Endodermal cell (in vitro differentiated cells): ENCODE results near the gene OR7C1. TPM values are rescaled to one million over a fixed set of nuclear protein-coding genes. Genes with fewer than 3 reads are reported as not detected.
"Not testable (repeated sequence)": the region's sequence is repeated elsewhere in the genome, so short reads cannot be mapped to it uniquely, and the experiment has no call there.

ENCODE experiments used
- DNase-seq: peaks from one replicate; pipeline ENCODE4 v3.0.0-alpha.2; 2017
- H3K27ac ChIP-seq: 2 replicates; pipeline ENCODE4 v1.5.1; 2013; ENCODE audit warnings: mild to moderate bottlenecking, low read depth, low read length, moderate library complexity
- H3K27me3 ChIP-seq: 2 replicates; pipeline ENCODE4 v1.6.1; 2013; ENCODE audit warnings: mild to moderate bottlenecking, low read length, moderate library complexity; ENCODE audit not compliant: insufficient read depth, control insufficient read depth, poor library complexity, severe bottlenecking
- H3K36me3 ChIP-seq: 2 replicates; pipeline ENCODE4 v1.7.0; 2013; ENCODE audit warnings: mild to moderate bottlenecking, low read length, moderate library complexity; ENCODE audit not compliant: control insufficient read depth, insufficient read depth
- H3K4me1 ChIP-seq: one replicate; pipeline ENCODE4 v1.7.0; 2013; ENCODE audit warnings: low read length; ENCODE audit not compliant: control insufficient read depth, insufficient read depth
- H3K4me3 ChIP-seq: 2 replicates; pipeline ENCODE4 v1.5.1; 2013; ENCODE audit warnings: mild to moderate bottlenecking, low read length, moderate library complexity
- H3K9ac ChIP-seq: 2 replicates; pipeline ENCODE4 v1.6.1; 2013; ENCODE audit warnings: mild to moderate bottlenecking, low read length, moderate library complexity; ENCODE audit not compliant: poor library complexity, severe bottlenecking; ENCODE audit errors: extremely low read depth
- H3K9me3 ChIP-seq: 2 replicates; pipeline ENCODE4 v1.6.1; 2013; ENCODE audit warnings: mild to moderate bottlenecking, low read length, moderate library complexity; ENCODE audit not compliant: control insufficient read depth
- H3K27ac Mint-ChIP-seq: 2 replicates; pipeline ENCODE4 v1.8.0; 2020; ENCODE audit warnings: mixed read lengths
- H3K27me3 Mint-ChIP-seq: 2 replicates; pipeline ENCODE4 v1.8.0; 2021; ENCODE audit warnings: mild to moderate bottlenecking, mixed read lengths; ENCODE audit not compliant: insufficient read depth
- H3K36me3 Mint-ChIP-seq: 2 replicates; pipeline ENCODE4 v1.8.0; 2020; ENCODE audit warnings: low read depth, mixed read lengths
- H3K4me1 Mint-ChIP-seq: 2 replicates; pipeline ENCODE4 v1.8.0; 2020; ENCODE audit warnings: mixed read lengths
- H3K4me3 Mint-ChIP-seq: 2 replicates; pipeline ENCODE4 v1.8.0; 2020; ENCODE audit warnings: mild to moderate bottlenecking, moderate library complexity, mixed read lengths
- H3K9me3 Mint-ChIP-seq: 2 replicates; pipeline ENCODE4 v1.8.0; 2020; ENCODE audit warnings: mild to moderate bottlenecking, mixed read lengths
- CTCF ChIP-seq: fragments of 200-600 bp; sonication (generic); conservative IDR thresholded peaks from 2 replicates; pipeline ENCODE4 v1.5.0; 2021; ENCODE audit warnings: antibody characterized with exemption, mild to moderate bottlenecking
- WGBS, 2 experiments: methylation state at CpG; one replicate each; pipeline versions ENCODE4 v1.1.5 to v1.1.7; 2013; ENCODE audit warnings: missing lambda C conversion rate in 2 of 2, mixed read lengths in 1 of 2; ENCODE audit not compliant: insufficient coverage in 1 of 2, insufficient read length in 1 of 2; 5-methylcytosine and 5-hydroxymethylcytosine counted together
- total RNA-seq, 2 donors: library from RNA; stranded (reverse); fragmentation: NEBNext Ultra II Directional in 1 of 2; extraction: Animal tissue kit (Norgen Biotek cat#: 25700) in 1 of 2; gene quantifications; 2 replicates in 1 of 2; 3 replicates in 1 of 2; pipeline ENCODE4 v1.2.1, GENCODE V29; 2021

OR7C1 gene
- total RNA-seq, 2 donors from 2014 or later = not detected

- peaks cover 5% of the 10 kb centered on the region for H3K27me3 Mint-ChIP-seq
- Histone ChIP-seq H3K4me3 (no peak overlapping the region), H3K9me3 (peaks cover 14% of the 10 kb centered on the region), H3K27me3 (no peaks in the 10 kb centered on the region), H3K4me1 (no peaks in the 10 kb centered on the region), H3K9ac (no peak overlapping the region), H3K27ac (no peak overlapping the region), H3K36me3 (no peaks in the 10 kb centered on the region)
- H3K27ac Mint-ChIP-seq = no peak overlapping the region
- WGBS, 2 experiments = 69 to 100% methylated on average over 1 to 2 of the region's 2 CpGs
- no peak for DNase-seq
- no peaks in the 10 kb centered on the region for H3K36me3 Mint-ChIP-seq
- peaks cover 32% of the 10 kb centered on the region for H3K9me3 Mint-ChIP-seq
- H3K4me1 Mint-ChIP-seq = no peaks in the 10 kb centered on the region
- no peak for TF ChIP-seq CTCF
- no peak overlapping the region for H3K4me3 Mint-ChIP-seq
Measured at GRCh38 chr19:14768001-14768400, 67.0 kb downstream of the OR7C1 start.

- H3K9ac ChIP-seq = no peak overlapping the region
- H3K27ac Mint-ChIP-seq = no peak overlapping the region
- no peaks in the 10 kb centered on the region for H3K27me3 ChIP-seq
- DNase-seq = no peak
- no peaks in the 10 kb centered on the region for H3K4me1 Mint-ChIP-seq
- H3K4me3 Mint-ChIP-seq = no peak overlapping the region
- no peaks in the 10 kb centered on the region for H3K36me3 Mint-ChIP-seq
- peaks cover 5% of the 10 kb centered on the region for H3K27me3 Mint-ChIP-seq
- H3K4me3 ChIP-seq = no peak overlapping the region
- H3K36me3 ChIP-seq = no peaks in the 10 kb centered on the region
- H3K27ac ChIP-seq = no peak overlapping the region
- TF ChIP-seq CTCF = no peak
- peaks cover 14% of the 10 kb centered on the region for H3K9me3 ChIP-seq
- peaks cover 31% of the 10 kb centered on the region for H3K9me3 Mint-ChIP-seq
- WGBS, 2 experiments = 70% methylated on average over 2 of the region's 2 CpGs; no CpG with 5 or more reads in 1 of the 2 experiments
- H3K4me1 ChIP-seq = no peaks in the 10 kb centered on the region
Measured at GRCh38 chr19:14767466-14767971, 67.5 kb downstream of the OR7C1 start.

- H3K4me3 ChIP-seq, H3K27me3 ChIP-seq, H3K9ac ChIP-seq, H3K36me3 Mint-ChIP-seq, H3K27ac ChIP-seq, H3K27ac Mint-ChIP-seq, H3K4me1 Mint-ChIP-seq, H3K4me1 ChIP-seq, H3K27me3 Mint-ChIP-seq, H3K36me3 ChIP-seq, H3K4me3 Mint-ChIP-seq: not testable (repeated sequence)
- WGBS, 2 experiments = 50 to 79% methylated on average over 1 to 15 of the region's 15 CpGs
- peaks cover 20% of the 10 kb centered on the region for H3K9me3 ChIP-seq
- peaks cover 38% of the 10 kb centered on the region for H3K9me3 Mint-ChIP-seq
- peak; percentile 12 for DNase-seq
Measured at GRCh38 chr19:14765841-14766240, 69.1 kb downstream of the OR7C1 start.

GRCh38 chr19:14765403-14765802, 69.6 kb downstream of the OR7C1 start:
- 91% methylated on average over 4 of the region's 18 CpGs; no CpG with 5 or more reads in 1 of the 2 experiments for WGBS, 2 experiments
- H3K36me3 Mint-ChIP-seq = not testable (repeated sequence)
- H3K9me3 Mint-ChIP-seq = peaks cover 42% of the 10 kb centered on the region

More at GRCh38 chr19:14765403-14765802, 69.6 kb downstream of the OR7C1 start:
- peaks cover 21% of the 10 kb centered on the region for H3K9me3 ChIP-seq
- H3K4me1 Mint-ChIP-seq, H3K27ac Mint-ChIP-seq, H3K9ac ChIP-seq, H3K4me3 ChIP-seq, H3K36me3 ChIP-seq, H3K27me3 ChIP-seq, H3K27me3 Mint-ChIP-seq, DNase-seq, H3K4me3 Mint-ChIP-seq, H3K4me1 ChIP-seq, H3K27ac ChIP-seq: not testable (repeated sequence)
